WTC11 (cell line): ENCODE results near the gene BBS9. TPM values are rescaled to one million over a fixed set of nuclear protein-coding genes. Genes with fewer than 3 reads are reported as not detected.

Source experiments
- ATAC-seq: fragments of 200-7000 bp; cut with Tn5 transposase; 2 replicates; pipeline ENCODE4 v1.10.0; 2021; ENCODE audit warnings: mild to moderate bottlenecking, moderate library complexity
- CTCF ChIA-PET: fragments of 300-600 bp; sonication (Branson Sonifier 250); formaldehyde crosslinking; loops from one replicate; lab custom pipeline; 2021; ENCODE audit warnings: antibody characterized with exemption; lab: Charles Lee
- POLR2A ChIA-PET: fragments of 350-600 bp; sonication (Branson Sonifier 250); formaldehyde crosslinking; loops from one replicate; lab custom pipeline; 2021; ENCODE audit warnings: antibody characterized with exemption; lab: Charles Lee
- DNase-seq: peaks from one replicate; pipeline ENCODE4 v3.0.0; 2021; ENCODE audit warnings: low spot score
- H3K27ac Mint-ChIP-seq: 2 replicates; pipeline ENCODE4 v1.8.0; 2021; ENCODE audit warnings: mixed read lengths
- H3K27me3 Mint-ChIP-seq: 2 replicates; pipeline ENCODE4 v1.8.0; 2021; ENCODE audit warnings: low read depth, mild to moderate bottlenecking, moderate library complexity, mixed read lengths
- H3K36me3 Mint-ChIP-seq: 2 replicates; pipeline ENCODE4 v1.8.0; 2021; ENCODE audit warnings: mixed read lengths
- H3K4me1 Mint-ChIP-seq: 2 replicates; pipeline ENCODE4 v1.8.0; 2022; ENCODE audit warnings: mixed read lengths
- H3K4me3 Mint-ChIP-seq: 2 replicates; pipeline ENCODE4 v1.8.0; 2021; ENCODE audit warnings: mild to moderate bottlenecking, moderate library complexity, mixed read lengths
- H3K9me3 Mint-ChIP-seq: 2 replicates; pipeline ENCODE4 v1.8.0; 2021; ENCODE audit warnings: mixed read lengths
- CBFB ChIP-seq: sonication (generic); formaldehyde crosslinking; IDR thresholded peaks from 2 replicates; pipeline ENCODE4 v1.8.1; 2022; ENCODE audit warnings: mild to moderate bottlenecking, low read depth, missing genetic modification reagents
- E2F4 ChIP-seq: sonication (generic); formaldehyde crosslinking; IDR thresholded peaks from 2 replicates; pipeline ENCODE4 v1.8.1; 2022; ENCODE audit warnings: low read depth, mild to moderate bottlenecking, moderate library complexity, missing genetic modification reagents, borderline replicate concordance
- ELF4 ChIP-seq: sonication (generic); formaldehyde crosslinking; IDR thresholded peaks from 2 replicates; pipeline ENCODE4 v1.8.1; 2022; ENCODE audit warnings: low read depth, mild to moderate bottlenecking, moderate library complexity, missing genetic modification reagents
- GRHL2 ChIP-seq: fragments of 250-450 bp; sonication (Bioruptor Pico); IDR thresholded peaks from 2 replicates; pipeline ENCODE4 v1.8.0; 2022; ENCODE audit warnings: mild to moderate bottlenecking, moderate library complexity; ENCODE audit not compliant: insufficient replicate concordance, severe bottlenecking
- IRF2 ChIP-seq: sonication (generic); formaldehyde crosslinking; IDR thresholded peaks from 2 replicates; pipeline ENCODE4 v1.8.0; 2022; ENCODE audit warnings: low read depth, missing genetic modification reagents, borderline replicate concordance
- JAZF1 ChIP-seq: fragments of 250-450 bp; sonication (Bioruptor Pico); IDR thresholded peaks from 2 replicates; pipeline ENCODE4 v1.9.0; 2021; ENCODE audit warnings: moderate library complexity, mild to moderate bottlenecking, inconsistent platforms
- KAT7 ChIP-seq: sonication (generic); formaldehyde crosslinking; IDR thresholded peaks from 2 replicates; pipeline ENCODE4 v1.8.1; 2023; ENCODE audit warnings: missing genetic modification reagents, mild to moderate bottlenecking, borderline replicate concordance
- OVOL2 ChIP-seq: fragments of 250-450 bp; sonication (Bioruptor Pico); IDR thresholded peaks from 2 replicates; pipeline ENCODE4 v1.9.0; 2021; ENCODE audit warnings: mild to moderate bottlenecking, borderline replicate concordance
- SOX15 ChIP-seq: fragments of 250-450 bp; sonication (Bioruptor Pico); IDR thresholded peaks from 2 replicates; pipeline ENCODE4 v1.9.0; 2021; ENCODE audit warnings: mild to moderate bottlenecking
- USF2 ChIP-seq: sonication (generic); formaldehyde crosslinking; IDR thresholded peaks from 2 replicates; pipeline ENCODE4 v1.8.1; 2023; ENCODE audit warnings: mild to moderate bottlenecking, missing genetic modification reagents, moderate library complexity
- ZMAT4 ChIP-seq: fragments of 250-450 bp; sonication (Bioruptor Pico); IDR thresholded peaks from 2 replicates; pipeline ENCODE4 v1.9.0; 2021; ENCODE audit warnings: mild to moderate bottlenecking
- ZNF219 ChIP-seq: sonication (generic); formaldehyde crosslinking; IDR thresholded peaks from 2 replicates; pipeline ENCODE4 v1.8.0; 2023; ENCODE audit warnings: missing genetic modification reagents, mild to moderate bottlenecking, borderline replicate concordance
- ZNF263 ChIP-seq: sonication (generic); formaldehyde crosslinking; IDR thresholded peaks from 2 replicates; pipeline ENCODE4 v1.8.1; 2022; ENCODE audit warnings: low read depth, mild to moderate bottlenecking, moderate library complexity, missing genetic modification reagents
- ZNF317 ChIP-seq: sonication (generic); formaldehyde crosslinking; IDR thresholded peaks from 2 replicates; pipeline ENCODE4 v1.8.1; 2023; ENCODE audit warnings: low read depth, mild to moderate bottlenecking, moderate library complexity, missing genetic modification reagents, borderline replicate concordance
- ZNF396 ChIP-seq: fragments of 250-450 bp; sonication (Bioruptor Pico); IDR thresholded peaks from 2 replicates; pipeline ENCODE4 v1.8.0; 2021; ENCODE audit warnings: mild to moderate bottlenecking, moderate library complexity, borderline replicate concordance
- total RNA-seq: library from RNA; stranded (reverse); gene quantifications from 3 replicates; pipeline ENCODE4 v1.2.3, GENCODE V29; 2021
- TF ChIP-seq, protein P1 (sequence below): fragments of 250-450 bp; sonication (Bioruptor Pico); IDR thresholded peaks from 2 replicates; pipeline ENCODE4 v1.9.0; 2021; ENCODE audit warnings: mild to moderate bottlenecking
- TF ChIP-seq, protein P2 (sequence below): fragments of 200-600 bp; IDR thresholded peaks from 2 replicates; pipeline ENCODE4 v1.8.0; 2022; ENCODE audit warnings: antibody characterized with exemption
- TF ChIP-seq, protein P3 (sequence below): sonication (generic); formaldehyde crosslinking; IDR thresholded peaks from 2 replicates; pipeline ENCODE4 v1.8.0; 2023; ENCODE audit warnings: missing genetic modification reagents, mild to moderate bottlenecking, borderline replicate concordance
- TF ChIP-seq, protein P4 (sequence below): sonication (generic); formaldehyde crosslinking; conservative IDR thresholded peaks from 2 replicates; pipeline ENCODE4 v1.8.1; 2022; ENCODE audit warnings: mild to moderate bottlenecking, missing genetic modification reagents
- TF ChIP-seq, protein P5 (sequence below): sonication (generic); formaldehyde crosslinking; IDR thresholded peaks from 2 replicates; pipeline ENCODE4 v1.8.0; 2023; ENCODE audit warnings: missing genetic modification reagents

BBS9 gene
- total RNA-seq, 1 experiment from 2014 or later: 56.6 TPM

- TF ChIP-seq, protein P1, sequence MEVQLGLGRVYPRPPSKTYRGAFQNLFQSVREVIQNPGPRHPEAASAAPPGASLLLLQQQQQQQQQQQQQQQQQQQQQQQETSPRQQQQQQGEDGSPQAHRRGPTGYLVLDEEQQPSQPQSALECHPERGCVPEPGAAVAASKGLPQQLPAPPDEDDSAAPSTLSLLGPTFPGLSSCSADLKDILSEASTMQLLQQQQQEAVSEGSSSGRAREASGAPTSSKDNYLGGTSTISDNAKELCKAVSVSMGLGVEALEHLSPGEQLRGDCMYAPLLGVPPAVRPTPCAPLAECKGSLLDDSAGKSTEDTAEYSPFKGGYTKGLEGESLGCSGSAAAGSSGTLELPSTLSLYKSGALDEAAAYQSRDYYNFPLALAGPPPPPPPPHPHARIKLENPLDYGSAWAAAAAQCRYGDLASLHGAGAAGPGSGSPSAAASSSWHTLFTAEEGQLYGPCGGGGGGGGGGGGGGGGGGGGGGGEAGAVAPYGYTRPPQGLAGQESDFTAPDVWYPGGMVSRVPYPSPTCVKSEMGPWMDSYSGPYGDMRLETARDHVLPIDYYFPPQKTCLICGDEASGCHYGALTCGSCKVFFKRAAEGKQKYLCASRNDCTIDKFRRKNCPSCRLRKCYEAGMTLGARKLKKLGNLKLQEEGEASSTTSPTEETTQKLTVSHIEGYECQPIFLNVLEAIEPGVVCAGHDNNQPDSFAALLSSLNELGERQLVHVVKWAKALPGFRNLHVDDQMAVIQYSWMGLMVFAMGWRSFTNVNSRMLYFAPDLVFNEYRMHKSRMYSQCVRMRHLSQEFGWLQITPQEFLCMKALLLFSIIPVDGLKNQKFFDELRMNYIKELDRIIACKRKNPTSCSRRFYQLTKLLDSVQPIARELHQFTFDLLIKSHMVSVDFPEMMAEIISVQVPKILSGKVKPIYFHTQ (CRISPR knock-in tag): no peak
Measured at GRCh38 chr7:33114976-33115375, 14.4 kb upstream of the BBS9 start (continued).

GRCh38 chr7:33118383-33118782 is 11.0 kb upstream of the BBS9 start:
- Mint-ChIP-seq H3K9me3 (peaks cover 19% of the 10 kb centered on the region), H3K4me1 (no peaks in the 10 kb centered on the region), H3K27ac (no peak overlapping the region), H3K27me3 (peaks cover 57% of the 10 kb centered on the region), H3K4me3 (no peak overlapping the region), H3K36me3 (no peaks in the 10 kb centered on the region)
- no peak for ATAC-seq
- ChIA-PET POLR2A (no interaction called here), CTCF (no interaction called here)
- TF ChIP-seq JAZF1 (CRISPR knock-in tag): no peak
- TF ChIP-seq ZNF317 (CRISPR knock-in tag): no peak
- TF ChIP-seq CBFB (CRISPR knock-in tag): no peak
- no peak for TF ChIP-seq GRHL2 (CRISPR knock-in tag)
- TF ChIP-seq ZNF219 (CRISPR knock-in tag): no peak
- TF ChIP-seq, protein P2, sequence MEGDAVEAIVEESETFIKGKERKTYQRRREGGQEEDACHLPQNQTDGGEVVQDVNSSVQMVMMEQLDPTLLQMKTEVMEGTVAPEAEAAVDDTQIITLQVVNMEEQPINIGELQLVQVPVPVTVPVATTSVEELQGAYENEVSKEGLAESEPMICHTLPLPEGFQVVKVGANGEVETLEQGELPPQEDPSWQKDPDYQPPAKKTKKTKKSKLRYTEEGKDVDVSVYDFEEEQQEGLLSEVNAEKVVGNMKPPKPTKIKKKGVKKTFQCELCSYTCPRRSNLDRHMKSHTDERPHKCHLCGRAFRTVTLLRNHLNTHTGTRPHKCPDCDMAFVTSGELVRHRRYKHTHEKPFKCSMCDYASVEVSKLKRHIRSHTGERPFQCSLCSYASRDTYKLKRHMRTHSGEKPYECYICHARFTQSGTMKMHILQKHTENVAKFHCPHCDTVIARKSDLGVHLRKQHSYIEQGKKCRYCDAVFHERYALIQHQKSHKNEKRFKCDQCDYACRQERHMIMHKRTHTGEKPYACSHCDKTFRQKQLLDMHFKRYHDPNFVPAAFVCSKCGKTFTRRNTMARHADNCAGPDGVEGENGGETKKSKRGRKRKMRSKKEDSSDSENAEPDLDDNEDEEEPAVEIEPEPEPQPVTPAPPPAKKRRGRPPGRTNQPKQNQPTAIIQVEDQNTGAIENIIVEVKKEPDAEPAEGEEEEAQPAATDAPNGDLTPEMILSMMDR: no peak
- TF ChIP-seq ZNF396 (CRISPR knock-in tag): no peak
- TF ChIP-seq ZNF263: no peak
- no peak for TF ChIP-seq USF2 (CRISPR knock-in tag)
- TF ChIP-seq, protein P3, sequence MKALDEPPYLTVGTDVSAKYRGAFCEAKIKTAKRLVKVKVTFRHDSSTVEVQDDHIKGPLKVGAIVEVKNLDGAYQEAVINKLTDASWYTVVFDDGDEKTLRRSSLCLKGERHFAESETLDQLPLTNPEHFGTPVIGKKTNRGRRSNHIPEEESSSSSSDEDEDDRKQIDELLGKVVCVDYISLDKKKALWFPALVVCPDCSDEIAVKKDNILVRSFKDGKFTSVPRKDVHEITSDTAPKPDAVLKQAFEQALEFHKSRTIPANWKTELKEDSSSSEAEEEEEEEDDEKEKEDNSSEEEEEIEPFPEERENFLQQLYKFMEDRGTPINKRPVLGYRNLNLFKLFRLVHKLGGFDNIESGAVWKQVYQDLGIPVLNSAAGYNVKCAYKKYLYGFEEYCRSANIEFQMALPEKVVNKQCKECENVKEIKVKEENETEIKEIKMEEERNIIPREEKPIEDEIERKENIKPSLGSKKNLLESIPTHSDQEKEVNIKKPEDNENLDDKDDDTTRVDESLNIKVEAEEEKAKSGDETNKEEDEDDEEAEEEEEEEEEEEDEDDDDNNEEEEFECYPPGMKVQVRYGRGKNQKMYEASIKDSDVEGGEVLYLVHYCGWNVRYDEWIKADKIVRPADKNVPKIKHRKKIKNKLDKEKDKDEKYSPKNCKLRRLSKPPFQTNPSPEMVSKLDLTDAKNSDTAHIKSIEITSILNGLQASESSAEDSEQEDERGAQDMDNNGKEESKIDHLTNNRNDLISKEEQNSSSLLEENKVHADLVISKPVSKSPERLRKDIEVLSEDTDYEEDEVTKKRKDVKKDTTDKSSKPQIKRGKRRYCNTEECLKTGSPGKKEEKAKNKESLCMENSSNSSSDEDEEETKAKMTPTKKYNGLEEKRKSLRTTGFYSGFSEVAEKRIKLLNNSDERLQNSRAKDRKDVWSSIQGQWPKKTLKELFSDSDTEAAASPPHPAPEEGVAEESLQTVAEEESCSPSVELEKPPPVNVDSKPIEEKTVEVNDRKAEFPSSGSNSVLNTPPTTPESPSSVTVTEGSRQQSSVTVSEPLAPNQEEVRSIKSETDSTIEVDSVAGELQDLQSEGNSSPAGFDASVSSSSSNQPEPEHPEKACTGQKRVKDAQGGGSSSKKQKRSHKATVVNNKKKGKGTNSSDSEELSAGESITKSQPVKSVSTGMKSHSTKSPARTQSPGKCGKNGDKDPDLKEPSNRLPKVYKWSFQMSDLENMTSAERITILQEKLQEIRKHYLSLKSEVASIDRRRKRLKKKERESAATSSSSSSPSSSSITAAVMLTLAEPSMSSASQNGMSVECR: no peak
- TF ChIP-seq E2F4 (CRISPR knock-in tag): no peak
- TF ChIP-seq, protein P4, sequence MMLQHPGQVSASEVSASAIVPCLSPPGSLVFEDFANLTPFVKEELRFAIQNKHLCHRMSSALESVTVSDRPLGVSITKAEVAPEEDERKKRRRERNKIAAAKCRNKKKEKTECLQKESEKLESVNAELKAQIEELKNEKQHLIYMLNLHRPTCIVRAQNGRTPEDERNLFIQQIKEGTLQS (CRISPR knock-in tag): no peak
- TF ChIP-seq KAT7 (CRISPR knock-in tag): no peak
- TF ChIP-seq, protein P5, sequence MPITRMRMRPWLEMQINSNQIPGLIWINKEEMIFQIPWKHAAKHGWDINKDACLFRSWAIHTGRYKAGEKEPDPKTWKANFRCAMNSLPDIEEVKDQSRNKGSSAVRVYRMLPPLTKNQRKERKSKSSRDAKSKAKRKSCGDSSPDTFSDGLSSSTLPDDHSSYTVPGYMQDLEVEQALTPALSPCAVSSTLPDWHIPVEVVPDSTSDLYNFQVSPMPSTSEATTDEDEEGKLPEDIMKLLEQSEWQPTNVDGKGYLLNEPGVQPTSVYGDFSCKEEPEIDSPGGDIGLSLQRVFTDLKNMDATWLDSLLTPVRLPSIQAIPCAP (CRISPR knock-in tag): no peak
- TF ChIP-seq ZMAT4 (CRISPR knock-in tag): no peak
- TF ChIP-seq ELF4: no peak
- no peak for TF ChIP-seq IRF2 (CRISPR knock-in tag)
- no peak for TF ChIP-seq OVOL2 (CRISPR knock-in tag)
- no peak for TF ChIP-seq SOX15
- no peak for DNase-seq
